Smooth muscle cell (in vitro differentiated cells): ENCODE data around the gene GAL3ST2. TPM values are rescaled to one million over a fixed set of nuclear protein-coding genes. Genes with fewer than 3 reads are reported as not detected.

Source experiments
- DNase-seq: peaks from one replicate; lab custom pipeline; 2025; ENCODE audit not compliant: unreplicated experiment; lab: John Stamatoyannopoulos, UW
- H2AFZ ChIP-seq: fragments of 200-600 bp; sonication (generic); 2 replicates; pipeline ENCODE4 v1.6.0; 2016; ENCODE audit warnings: antibody characterized with exemption, low read depth, mild to moderate bottlenecking
- H3F3A ChIP-seq: fragments of 200-600 bp; sonication (generic); 2 replicates; pipeline ENCODE4 v1.6.0; 2017; ENCODE audit warnings: antibody characterized with exemption, low read depth
- H3K27ac ChIP-seq: fragments of 200-600 bp; sonication (generic); 2 replicates; pipeline ENCODE4 v1.5.1; 2016; ENCODE audit warnings: low read depth, mild to moderate bottlenecking
- H3K27me3 ChIP-seq: fragments of 200-600 bp; sonication (generic); 2 replicates; pipeline ENCODE4 v1.6.1; 2016; ENCODE audit warnings: low read depth, mild to moderate bottlenecking
- H3K36me3 ChIP-seq: fragments of 200-600 bp; sonication (generic); 2 replicates; pipeline ENCODE4 v1.5.1; 2016; ENCODE audit warnings: low read depth
- H3K4me1 ChIP-seq: fragments of 200-600 bp; sonication (generic); 2 replicates; pipeline ENCODE4 v1.5.1; 2016; ENCODE audit warnings: low read depth
- H3K4me2 ChIP-seq: fragments of 200-600 bp; sonication (generic); 2 replicates; pipeline ENCODE4 v1.6.0; 2016; ENCODE audit warnings: mild to moderate bottlenecking
- H3K4me3 ChIP-seq: fragments of 200-600 bp; sonication (generic); 2 replicates; pipeline ENCODE4 v1.5.1; 2016; ENCODE audit warnings: mild to moderate bottlenecking
- H3K79me2 ChIP-seq: fragments of 200-600 bp; sonication (generic); 2 replicates; pipeline ENCODE4 v1.6.0; 2016; ENCODE audit warnings: low read depth, mild to moderate bottlenecking
- H3K9ac ChIP-seq: fragments of 200-600 bp; sonication (generic); 2 replicates; pipeline ENCODE4 v1.6.0; 2016; ENCODE audit warnings: low read depth
- H3K9me3 ChIP-seq: fragments of 200-600 bp; sonication (generic); replicated peaks from 2 replicates; pipeline ENCODE4 v1.5.1; 2016; ENCODE audit warnings: low read depth
- H4K20me1 ChIP-seq: fragments of 200-600 bp; sonication (generic); 2 replicates; pipeline ENCODE4 v1.6.0; 2016; ENCODE audit warnings: low read depth
- WGBS: methylation state at CpG from one replicate; pipeline ENCODE4 v1.1.7; 2016; ENCODE audit warnings: low lambda C conversion rate; 5-methylcytosine and 5-hydroxymethylcytosine counted together
- polyA plus RNA-seq: library from polyadenylated mRNA; unstranded; fragments of >200 nt; fragmentation: Nextera tagmentation; extraction: Ambion mirVana; gene quantifications from 2 replicates; pipeline ENCODE4 v1.2.1, GENCODE V29; 2016
- total RNA-seq: library from RNA; depleted of rRNA; stranded (reverse); fragments of >200 nt; gene quantifications from 2 replicates; pipeline ENCODE4 v1.2.3, GENCODE V29; 2014
- TF ChIP-seq, protein P1 (sequence below): fragments of 200-600 bp; sonication (generic); IDR thresholded peaks from 2 replicates; pipeline ENCODE4 v1.5.1; 2017; ENCODE audit warnings: borderline replicate concordance, mild to moderate bottlenecking, antibody characterized with exemption; ENCODE audit not compliant: insufficient read depth, poor library complexity, severe bottlenecking

Gene GAL3ST2
- total and polyA plus RNA-seq, 2 experiments from 2014 or later: 0.34 TPM; not detected in 1

DNA sequence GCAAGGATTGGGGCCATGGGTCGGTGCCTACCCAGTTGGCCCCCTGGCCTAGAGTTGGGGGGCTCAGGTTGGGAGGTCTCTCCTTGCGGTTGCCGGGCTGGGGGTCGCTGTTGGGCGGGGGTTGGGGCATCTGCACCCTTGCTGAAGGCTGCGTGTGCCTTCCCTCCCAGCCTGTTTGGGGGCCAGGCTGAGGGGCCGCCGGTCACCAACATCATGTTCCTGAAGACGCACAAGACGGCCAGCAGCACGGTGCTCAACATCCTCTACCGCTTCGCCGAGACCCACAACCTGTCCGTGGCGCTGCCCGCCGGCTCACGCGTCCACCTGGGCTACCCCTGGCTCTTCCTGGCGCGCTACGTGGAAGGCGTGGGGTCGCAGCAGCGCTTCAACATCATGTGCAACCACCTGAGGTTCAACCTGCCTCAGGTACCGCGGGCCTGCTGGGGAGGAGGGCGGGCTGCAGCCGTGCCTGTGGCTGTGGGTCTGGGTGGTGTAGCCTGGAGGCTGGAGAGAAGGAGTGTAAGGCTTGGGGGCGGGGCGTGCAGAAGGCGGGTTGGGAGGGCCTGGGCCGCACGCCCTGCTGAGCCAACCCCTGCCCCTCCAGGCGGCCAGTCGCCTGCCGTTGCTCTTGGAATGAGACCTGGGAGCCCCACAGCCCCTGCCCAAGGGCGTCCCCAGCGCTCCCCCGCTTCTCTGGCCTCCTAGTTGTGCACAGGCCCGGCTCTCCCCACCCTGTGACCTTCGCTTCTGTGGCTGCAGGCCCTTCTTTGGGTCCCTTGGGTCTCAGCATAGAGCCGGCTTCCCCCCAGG is 25.2 kb downstream of the GAL3ST2 start:
- H3K9ac ChIP-seq: no peak overlapping the region
- H3K36me3 ChIP-seq: no peaks in the 10 kb centered on the region
- H3K4me1 ChIP-seq: peaks cover 5% of the 10 kb centered on the region
- H3K4me3 ChIP-seq: no peak overlapping the region
- TF ChIP-seq, protein P1, sequence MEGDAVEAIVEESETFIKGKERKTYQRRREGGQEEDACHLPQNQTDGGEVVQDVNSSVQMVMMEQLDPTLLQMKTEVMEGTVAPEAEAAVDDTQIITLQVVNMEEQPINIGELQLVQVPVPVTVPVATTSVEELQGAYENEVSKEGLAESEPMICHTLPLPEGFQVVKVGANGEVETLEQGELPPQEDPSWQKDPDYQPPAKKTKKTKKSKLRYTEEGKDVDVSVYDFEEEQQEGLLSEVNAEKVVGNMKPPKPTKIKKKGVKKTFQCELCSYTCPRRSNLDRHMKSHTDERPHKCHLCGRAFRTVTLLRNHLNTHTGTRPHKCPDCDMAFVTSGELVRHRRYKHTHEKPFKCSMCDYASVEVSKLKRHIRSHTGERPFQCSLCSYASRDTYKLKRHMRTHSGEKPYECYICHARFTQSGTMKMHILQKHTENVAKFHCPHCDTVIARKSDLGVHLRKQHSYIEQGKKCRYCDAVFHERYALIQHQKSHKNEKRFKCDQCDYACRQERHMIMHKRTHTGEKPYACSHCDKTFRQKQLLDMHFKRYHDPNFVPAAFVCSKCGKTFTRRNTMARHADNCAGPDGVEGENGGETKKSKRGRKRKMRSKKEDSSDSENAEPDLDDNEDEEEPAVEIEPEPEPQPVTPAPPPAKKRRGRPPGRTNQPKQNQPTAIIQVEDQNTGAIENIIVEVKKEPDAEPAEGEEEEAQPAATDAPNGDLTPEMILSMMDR: no peak
- 74% methylated on average over 33 of the region's 44 CpGs for WGBS
- H4K20me1 ChIP-seq: no peaks in the 10 kb centered on the region
- no peaks in the 10 kb centered on the region for H3K79me2 ChIP-seq
- no peak overlapping the region for H2AFZ ChIP-seq
- H3K27ac ChIP-seq: no peak overlapping the region
- DNase-seq: no peak
- no peak overlapping the region for H3K4me2 ChIP-seq
- H3K27me3 ChIP-seq: no peaks in the 10 kb centered on the region
- no peaks in the 10 kb centered on the region for H3F3A ChIP-seq
- H3K9me3 ChIP-seq: no peaks in the 10 kb centered on the region

DNA sequence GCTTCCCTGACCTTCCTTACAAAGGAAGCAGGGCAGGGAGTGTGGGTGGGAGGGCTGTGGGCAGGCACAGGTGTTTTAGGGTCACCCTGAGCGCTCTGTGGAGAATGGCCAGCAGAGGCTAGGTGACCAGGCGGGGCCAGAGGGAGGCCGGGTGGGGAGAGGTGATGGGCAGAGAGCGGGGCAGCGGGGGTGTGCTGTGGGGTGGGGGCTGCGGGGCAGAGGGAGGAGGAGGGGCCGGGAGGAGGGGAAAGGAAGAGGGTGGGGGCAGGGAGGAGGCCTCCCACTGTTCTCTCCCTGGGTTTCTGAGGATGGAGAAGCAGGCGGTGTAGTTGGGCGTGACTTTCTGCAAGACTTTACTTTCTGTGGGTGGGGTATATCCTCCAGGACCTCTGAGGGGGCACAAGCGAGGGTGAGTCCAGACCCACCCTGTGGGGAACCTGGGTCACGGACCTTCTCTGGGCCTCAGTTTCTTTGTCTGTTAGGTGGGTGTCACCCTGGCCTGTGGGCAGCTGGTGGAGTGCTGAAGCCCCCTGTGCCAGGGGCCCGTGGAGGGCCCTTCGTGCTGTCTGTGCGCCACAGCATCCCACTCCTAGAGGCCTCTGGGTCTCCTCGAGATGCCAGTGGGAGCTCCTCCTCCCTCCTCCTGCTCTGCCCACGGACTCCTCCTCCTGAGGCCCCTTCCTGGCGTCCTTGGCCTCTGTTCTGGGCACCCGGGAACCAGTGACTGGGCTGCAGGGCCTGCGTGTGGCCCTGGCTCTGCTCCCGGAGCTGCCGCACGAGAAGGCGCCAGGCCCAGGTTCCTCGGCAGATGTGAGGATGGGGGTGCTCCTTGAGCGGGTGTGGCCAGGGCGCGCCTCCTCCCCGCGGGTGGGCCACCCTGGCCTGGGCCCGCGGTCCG is 26.0 kb downstream of the GAL3ST2 start:
- DNase-seq: no peak
- no peaks in the 10 kb centered on the region for H3K27me3 ChIP-seq
- TF ChIP-seq, protein P1: no peak
- H4K20me1 ChIP-seq: no peaks in the 10 kb centered on the region
- 85% methylated on average over 23 of the region's 32 CpGs for WGBS
- peak overlapping the region; percentile 82 for H3K4me2 ChIP-seq
- no peak overlapping the region for H2AFZ ChIP-seq
- H3K4me3 ChIP-seq: no peak overlapping the region
- no peaks in the 10 kb centered on the region for H3K36me3 ChIP-seq
- no peaks in the 10 kb centered on the region for H3K9me3 ChIP-seq
- no peak overlapping the region for H3K27ac ChIP-seq
- no peaks in the 10 kb centered on the region for H3F3A ChIP-seq
- no peak overlapping the region for H3K9ac ChIP-seq
- peaks cover 5% of the 10 kb centered on the region for H3K4me1 ChIP-seq
- H3K79me2 ChIP-seq: no peaks in the 10 kb centered on the region

DNA sequence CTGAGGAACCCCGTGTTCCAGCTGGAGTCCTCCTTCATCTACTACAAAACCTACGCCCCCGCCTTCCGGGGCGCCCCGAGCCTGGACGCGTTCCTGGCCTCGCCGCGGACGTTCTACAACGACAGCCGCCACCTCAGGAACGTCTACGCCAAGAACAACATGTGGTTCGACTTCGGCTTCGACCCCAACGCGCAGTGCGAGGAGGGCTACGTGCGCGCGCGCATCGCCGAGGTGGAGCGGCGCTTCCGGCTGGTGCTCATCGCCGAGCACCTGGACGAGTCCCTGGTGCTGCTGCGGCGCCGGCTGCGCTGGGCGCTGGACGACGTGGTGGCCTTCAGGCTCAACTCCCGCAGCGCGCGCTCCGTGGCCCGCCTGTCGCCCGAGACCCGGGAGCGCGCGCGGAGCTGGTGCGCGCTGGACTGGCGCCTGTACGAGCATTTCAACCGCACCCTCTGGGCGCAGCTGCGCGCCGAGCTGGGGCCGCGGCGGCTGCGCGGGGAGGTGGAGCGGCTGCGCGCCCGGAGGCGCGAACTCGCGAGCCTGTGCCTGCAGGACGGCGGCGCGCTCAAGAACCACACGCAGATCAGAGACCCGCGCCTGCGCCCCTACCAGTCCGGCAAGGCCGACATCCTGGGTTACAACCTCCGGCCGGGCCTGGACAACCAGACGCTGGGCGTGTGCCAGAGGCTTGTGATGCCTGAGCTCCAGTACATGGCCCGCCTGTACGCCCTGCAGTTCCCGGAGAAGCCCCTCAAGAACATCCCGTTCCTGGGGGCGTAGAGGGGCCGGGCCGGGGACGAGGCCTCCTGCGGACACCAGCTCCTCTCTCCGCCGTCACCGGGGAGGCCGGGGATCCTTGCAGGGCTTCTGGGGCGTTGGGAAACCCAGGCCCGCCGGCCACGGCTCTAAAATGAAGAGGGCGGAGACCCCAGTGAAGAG is 27.0 kb downstream of the GAL3ST2 start:
- Histone ChIP-seq H3K36me3 (no peaks in the 10 kb centered on the region), H3K27ac (no peak overlapping the region), H3K4me3 (peak overlapping the region; percentile 48), H3K9me3 (no peaks in the 10 kb centered on the region), H3K4me1 (peaks cover 8% of the 10 kb centered on the region), H3K9ac (no peak overlapping the region), H3K27me3 (no peaks in the 10 kb centered on the region), H3K4me2 (peak overlapping the region; percentile 82), H2AFZ (no peak overlapping the region), H3F3A (no peaks in the 10 kb centered on the region), H3K79me2 (no peaks in the 10 kb centered on the region), H4K20me1 (no peaks in the 10 kb centered on the region)
- no peak for DNase-seq
- TF ChIP-seq, protein P1: no peak
- WGBS: 44% methylated on average over 91 of the region's 109 CpGs
